H1 (cell line): Measurements from ENCODE around the gene GHRHR. TPM values are rescaled to one million over a fixed set of nuclear protein-coding genes. Genes with fewer than 3 reads are reported as not detected.

Source experiments
- CTCF ChIA-PET: fragments of 300-600 bp; sonication (Branson Sonifier 250); formaldehyde crosslinking; loops from one replicate; lab custom pipeline; 2021; ENCODE audit not compliant: partially characterized antibody; lab: Charles Lee
- POLR2A ChIA-PET: fragments of 300-600 bp; sonication (Branson Sonifier 250); formaldehyde crosslinking; loops from one replicate; lab custom pipeline; 2021; ENCODE audit warnings: inconsistent platforms; ENCODE audit not compliant: partially characterized antibody; lab: Charles Lee
- DNase-seq, 2 experiments: peaks; one replicate each; pipeline versions ENCODE4 v3.0.0 to v3.0.0-alpha.2; 2010 to 2022; ENCODE audit warnings: low spot score in 2 of 2, low read depth in 1 of 2, mixed read lengths in 1 of 2
- FAIRE-seq: peaks from 2 replicates; lab custom pipeline; 2011; peaks lifted over from hg19 to GRCh38; lab: Jason Lieb, UNC
- H2AFZ ChIP-seq: 2 replicates; pipeline ENCODE4 v1.8.1; 2012; ENCODE audit warnings: low read length, inconsistent platforms
- H2AK5ac ChIP-seq: 2 replicates; pipeline ENCODE4 v1.6.1; 2013; ENCODE audit warnings: low read depth, low read length
- H2BK120ac ChIP-seq: replicated peaks from 2 replicates; pipeline ENCODE3; 2013; ENCODE audit warnings: low read depth, low read length, inconsistent platforms
- H2BK12ac ChIP-seq: 2 replicates; pipeline ENCODE4 v1.6.1; 2013; ENCODE audit warnings: low read depth, low read length
- H2BK15ac ChIP-seq: 2 replicates; pipeline ENCODE4 v1.6.1; 2013; ENCODE audit warnings: low read length
- H2BK20ac ChIP-seq: 2 replicates; pipeline ENCODE4 v1.6.1; 2013; ENCODE audit warnings: low read length
- H2BK5ac ChIP-seq: 2 replicates; pipeline ENCODE4 v1.6.1; 2013; ENCODE audit warnings: low read depth, low read length
- H3K14ac ChIP-seq: 2 replicates; pipeline ENCODE4 v1.6.1; 2013; ENCODE audit warnings: inconsistent platforms; ENCODE audit not compliant: insufficient read length
- H3K18ac ChIP-seq: 2 replicates; pipeline ENCODE4 v1.6.1; 2013; ENCODE audit warnings: low read length; ENCODE audit errors: extremely low read depth
- H3K23ac ChIP-seq: 2 replicates; pipeline ENCODE4 v1.6.1; 2013; ENCODE audit warnings: inconsistent platforms; ENCODE audit not compliant: insufficient read length
- H3K23me2 ChIP-seq: 2 replicates; pipeline ENCODE4 v1.6.1; 2013; ENCODE audit warnings: low read depth, low read length
- H3K27ac ChIP-seq: 2 replicates; pipeline ENCODE4 v1.6.1; 2011; ENCODE audit warnings: low read depth, low read length, inconsistent platforms
- H3K27me3 ChIP-seq, 4 experiments: replicated peaks in 1 of 4; 1 replicate in 1 of 4; 2 replicates in 3 of 4; pipeline versions ENCODE4 v1.6.1 to v1.8.1; 2011 to 2013; ENCODE audit warnings: low read length in 3 of 4, mild to moderate bottlenecking in 3 of 4, inconsistent platforms in 2 of 4, mixed read lengths in 2 of 4, moderate library complexity in 1 of 4; ENCODE audit not compliant: control insufficient read depth in 3 of 4, insufficient read depth in 3 of 4; ENCODE audit errors: extremely low read depth in 1 of 4
- H3K36me3 ChIP-seq, 4 experiments: 2 replicates each; pipeline versions ENCODE4 v1.6.1 to v1.8.1; 2011 to 2013; ENCODE audit warnings: mild to moderate bottlenecking in 4 of 4, low read length in 3 of 4, moderate library complexity in 2 of 4, control low read depth in 1 of 4, inconsistent platforms in 1 of 4; ENCODE audit not compliant: insufficient read depth in 4 of 4, control insufficient read depth in 2 of 4
- H3K4ac ChIP-seq: replicated peaks from 2 replicates; pipeline ENCODE3; 2013; ENCODE audit warnings: low read length, low read depth, mixed read lengths, inconsistent platforms; ENCODE audit not compliant: insufficient read length
- H3K4me1 ChIP-seq, 4 experiments: replicated peaks in 1 of 4; 1 replicate in 1 of 4; 2 replicates in 3 of 4; pipeline versions ENCODE4 v1.6.1 to v1.8.1; 2011 to 2013; ENCODE audit warnings: low read length in 3 of 4, inconsistent platforms in 2 of 4, mixed read lengths in 1 of 4; ENCODE audit not compliant: insufficient read depth in 4 of 4, control insufficient read depth in 3 of 4
- H3K4me2 ChIP-seq, 2 experiments: 2 replicates each; pipeline versions ENCODE4 v1.6.1 to v1.8.1; 2011 to 2013; ENCODE audit warnings: low read depth in 2 of 2, low read length in 2 of 2, control low read depth in 1 of 2, inconsistent platforms in 1 of 2, mild to moderate bottlenecking in 1 of 2; ENCODE audit not compliant: insufficient read depth in 1 of 2
- H3K4me3 ChIP-seq, 4 experiments: fragments of 200-600, 300-600 bp in 1 of 4; sonication (generic), shearing (Covaris generic), sonication (Bioruptor Twin) in 1 of 4; 2 replicates each; pipeline versions ENCODE4 v1.5.1 to v1.8.1; 2011 to 2016; ENCODE audit warnings: low read length in 4 of 4, low read depth in 3 of 4, control low read depth in 2 of 4, inconsistent platforms in 2 of 4, mild to moderate bottlenecking in 2 of 4, mixed read lengths in 1 of 4, moderate library complexity in 1 of 4; ENCODE audit not compliant: insufficient read depth in 2 of 4; ENCODE audit errors: extremely low read depth in 1 of 4
- H3K56ac ChIP-seq: replicated peaks from 2 replicates; pipeline ENCODE3; 2013; ENCODE audit warnings: low read depth, mild to moderate bottlenecking, mixed read lengths, low read length, inconsistent platforms; ENCODE audit not compliant: insufficient read length
- H3K79me1 ChIP-seq: 2 replicates; pipeline ENCODE4 v1.6.1; 2013; ENCODE audit warnings: low read depth, low read length, control low read depth
- H3K79me2 ChIP-seq, 2 experiments: 2 replicates each; pipeline versions ENCODE4 v1.6.1 to v1.8.1; 2012 to 2013; ENCODE audit warnings: low read length in 2 of 2, mild to moderate bottlenecking in 2 of 2, inconsistent platforms in 1 of 2; ENCODE audit not compliant: insufficient read depth in 2 of 2, control insufficient read depth in 1 of 2
- H3K9ac ChIP-seq, 4 experiments: replicated peaks in 1 of 4; 1 replicate in 1 of 4; 2 replicates in 3 of 4; pipeline versions ENCODE4 v1.6.1 to v1.8.1; 2011 to 2013; ENCODE audit warnings: low read depth in 3 of 4, low read length in 3 of 4, control low read depth in 2 of 4, mild to moderate bottlenecking in 2 of 4, moderate library complexity in 2 of 4, inconsistent platforms in 1 of 4; ENCODE audit errors: extremely low read depth in 1 of 4
- H3K9me3 ChIP-seq, 2 experiments: 2 replicates each; pipeline versions ENCODE4 v1.6.1 to v1.8.1; 2012 to 2013; ENCODE audit warnings: mild to moderate bottlenecking in 2 of 2, moderate library complexity in 2 of 2, control low read depth in 1 of 2, inconsistent platforms in 1 of 2, low read depth in 1 of 2, low read length in 1 of 2, mixed read lengths in 1 of 2; ENCODE audit not compliant: insufficient read depth in 2 of 2
- H4K20me1 ChIP-seq, 2 experiments: replicated peaks in 1 of 2; 2 replicates each; pipeline versions ENCODE3 to v1.8.1; 2011 to 2013; ENCODE audit warnings: inconsistent platforms in 2 of 2, low read length in 2 of 2, mild to moderate bottlenecking in 1 of 2; ENCODE audit not compliant: insufficient read depth in 2 of 2, control insufficient read depth in 1 of 2
- H4K5ac ChIP-seq: 2 replicates; pipeline ENCODE4 v1.6.1; 2013; ENCODE audit warnings: low read length, low read depth, mixed read lengths, inconsistent platforms; ENCODE audit not compliant: insufficient read length
- H4K8ac ChIP-seq: 2 replicates; pipeline ENCODE4 v1.8.0; 2013; ENCODE audit warnings: mild to moderate bottlenecking, moderate library complexity, low read length, inconsistent platforms; ENCODE audit not compliant: insufficient read depth; ENCODE audit errors: extremely low read depth
- H4K91ac ChIP-seq: replicated peaks from 2 replicates; pipeline ENCODE3; 2013; ENCODE audit warnings: low read length, mixed read lengths, inconsistent platforms; ENCODE audit not compliant: insufficient read length
- EGR1 ChIP-seq: IDR thresholded peaks from 2 replicates; pipeline ENCODE4 v1.6.1; 2011; ENCODE audit warnings: low read depth, low read length, borderline replicate concordance
- EP300 ChIP-seq, 2 experiments: IDR thresholded peaks; 1 replicate in 1 of 2; 2 replicates in 1 of 2; pipeline ENCODE4 v1.6.1; 2011 to 2012; ENCODE audit warnings: low read depth in 2 of 2, low read length in 2 of 2, mild to moderate bottlenecking in 2 of 2, borderline replicate concordance in 1 of 2, inconsistent platforms in 1 of 2, moderate library complexity in 1 of 2
- RXRA ChIP-seq: IDR thresholded peaks from 2 replicates; pipeline ENCODE4 v1.6.1; 2011; ENCODE audit warnings: low read depth, mild to moderate bottlenecking, low read length, moderate library complexity; ENCODE audit not compliant: insufficient read depth
- SIN3A ChIP-seq, 2 experiments: IDR thresholded peaks in 1 of 2; conservative IDR thresholded peaks in 1 of 2; 2 replicates each; pipeline ENCODE4 v1.6.1; 2011 to 2012; ENCODE audit warnings: low read length in 2 of 2, improper control_type of control experiment in 1 of 2, low read depth in 1 of 2, mild to moderate bottlenecking in 1 of 2
- SP2 ChIP-seq: IDR thresholded peaks from 2 replicates; pipeline ENCODE4 v1.6.1; 2012; ENCODE audit warnings: mild to moderate bottlenecking, low read length, inconsistent platforms
- TBP ChIP-seq: IDR thresholded peaks from 2 replicates; pipeline ENCODE4 v1.6.1; 2011; ENCODE audit warnings: low read depth, low read length, improper control_type of control experiment
- WGBS, 2 experiments: shearing (Covaris generic) in 1 of 2; methylation state at CpG; one replicate each; pipeline versions ENCODE4 v1.1.6 to v1.1.7; 2013 to 2015; ENCODE audit warnings: low lambda C conversion rate in 2 of 2, mixed read lengths in 2 of 2, inconsistent platforms in 1 of 2, low coverage in 1 of 2, missing lambda C conversion rate in 1 of 2; ENCODE audit not compliant: insufficient replicate concordance in 2 of 2, insufficient coverage in 1 of 2, insufficient read length in 1 of 2; ENCODE audit errors: extremely low coverage in 1 of 2, missing lambda C conversion rate in 1 of 2; 5-methylcytosine and 5-hydroxymethylcytosine counted together
- polyA plus RNA-seq, 7 experiments: library from polyadenylated mRNA; depleted of rRNA in 3 of 7; stranded (reverse) in 5 of 7; unstranded in 2 of 7; fragments of >200 nt in 5 of 7; fragments of 200-250 nt in 2 of 7; gene quantifications; 1 replicate in 5 of 7; 2 replicates in 1 of 7; 4 replicates in 1 of 7; pipeline versions ENCODE4 v1.2.1 to v1.2.3, GENCODE V29; 2011 to 2013; ENCODE audit warnings: missing spikeins in 2 of 7, mixed read lengths in 2 of 7
- total RNA-seq: library from RNA; stranded (reverse); fragmentation: NEBNext Ultra II Directional; extraction: Animal tissue kit (Norgen Biotek cat#: 25700); gene quantifications from 2 replicates; pipeline ENCODE4 v1.2.1, GENCODE V29; 2021
- TF ChIP-seq, protein P1 (sequence below): IDR thresholded peaks from 2 replicates; pipeline ENCODE4 v1.6.1; 2012; ENCODE audit warnings: low read length, inconsistent platforms

The GHRHR gene
- total and polyA plus RNA-seq, 2 of the 8 experiments (the other 6 are each of a cell fraction or from before 2014, with no cell fraction given): 0.60 to 6.5 TPM

DNA sequence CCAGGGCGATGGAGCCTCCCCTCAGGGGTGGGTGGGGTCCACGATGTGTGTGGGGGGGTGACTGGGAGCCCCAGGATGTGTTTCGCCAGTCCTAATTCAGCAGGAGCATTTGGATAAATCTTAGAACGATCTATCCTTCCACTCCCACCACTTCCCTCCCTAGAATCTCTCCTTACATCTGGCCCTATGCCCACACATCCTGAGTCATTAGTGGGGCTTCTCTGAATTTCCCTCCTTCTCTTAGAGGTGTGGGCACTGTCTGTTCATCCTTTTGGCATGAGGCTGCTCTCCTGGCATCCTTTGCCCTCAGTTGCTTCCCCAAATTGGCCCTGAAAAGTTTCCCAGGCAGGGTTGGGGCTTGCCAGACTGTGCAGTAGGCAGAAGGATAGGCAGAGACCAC lies 1.6 kb downstream of the GHRHR start:
- CTCF ChIA-PET: interaction anchor here (0.8 to 26.1 kb wide), 5 partner anchors 18 to 164 kb away, joined by 3 to 309 read pairs (median 3); no protein-coding TSS in a partner anchor
- 77% methylated on average over 2 of the region's 4 CpGs; no CpG with 5 or more reads in 1 of the 2 experiments for WGBS, 2 experiments
- FAIRE-seq: no peak

More for the DNA sequence above, 1.6 kb downstream of the GHRHR start:
- Histone ChIP-seq H3K36me3 (no peaks in the 10 kb centered on the region), H4K8ac (no peak overlapping the region), H4K20me1 (no peaks in the 10 kb centered on the region), H3K79me2 (no peaks in the 10 kb centered on the region), H2BK120ac (no peak overlapping the region), H3K4me3 (no peak overlapping the region), H2AK5ac (no peak overlapping the region), H2BK15ac (no peak overlapping the region), H3K4me1 (no peaks in the 10 kb centered on the region), H3K9ac (no peak overlapping the region), H3K23me2 (no peaks in the 10 kb centered on the region), H3K9me3 (no peaks in the 10 kb centered on the region), H4K5ac (no peak overlapping the region), H2AFZ (no peak overlapping the region), H2BK5ac (no peak overlapping the region), H3K14ac (no peak overlapping the region), H3K79me1 (no peaks in the 10 kb centered on the region), H3K27me3 (no peaks in the 10 kb centered on the region; a peak in 1 of 7 replicates), H2BK20ac (no peak overlapping the region), H4K91ac (no peak overlapping the region), H3K4ac (no peak overlapping the region), H3K4me2 (no peak overlapping the region), H3K23ac (no peak overlapping the region), H3K27ac (no peak overlapping the region), H2BK12ac (no peak overlapping the region), H3K56ac (no peak overlapping the region), H3K18ac (no peak overlapping the region)
- no peak for DNase-seq
- POLR2A ChIA-PET: no interaction called here
- TF ChIP-seq, protein P1, sequence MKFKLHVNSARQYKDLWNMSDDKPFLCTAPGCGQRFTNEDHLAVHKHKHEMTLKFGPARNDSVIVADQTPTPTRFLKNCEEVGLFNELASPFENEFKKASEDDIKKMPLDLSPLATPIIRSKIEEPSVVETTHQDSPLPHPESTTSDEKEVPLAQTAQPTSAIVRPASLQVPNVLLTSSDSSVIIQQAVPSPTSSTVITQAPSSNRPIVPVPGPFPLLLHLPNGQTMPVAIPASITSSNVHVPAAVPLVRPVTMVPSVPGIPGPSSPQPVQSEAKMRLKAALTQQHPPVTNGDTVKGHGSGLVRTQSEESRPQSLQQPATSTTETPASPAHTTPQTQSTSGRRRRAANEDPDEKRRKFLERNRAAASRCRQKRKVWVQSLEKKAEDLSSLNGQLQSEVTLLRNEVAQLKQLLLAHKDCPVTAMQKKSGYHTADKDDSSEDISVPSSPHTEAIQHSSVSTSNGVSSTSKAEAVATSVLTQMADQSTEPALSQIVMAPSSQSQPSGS: no peak
- TF ChIP-seq EGR1 (no peak), EP300 (IDR thresholded peaks at IDR 0.05; ENCODE audit: borderline replicate concordance in 1 of 2, low read depth in 2 of 2, low read length in 2 of 2) (no peak), TBP (no peak), SIN3A (conservative IDR thresholded peaks at IDR 0.05 in 1 of 2, IDR thresholded peaks at IDR 0.05 in 1 of 2; ENCODE audit: low read depth in 1 of 2, low read length in 2 of 2) (no peak), RXRA (no peak), SP2 (no peak)
